SK-N-SH (cell line): ENCODE measurements around the gene ASTN2. TPM values are rescaled to one million over a fixed set of nuclear protein-coding genes. Genes with fewer than 3 reads are reported as not detected.

Experiments used
- CTCF ChIA-PET: fragments of 300-600, 350-600 bp; formaldehyde crosslinking; extraction: SDS; loops from one replicate; lab custom pipeline; 2021; lab: Yijun Ruan, JAX
- POLR2A ChIA-PET: fragments of 350-600 bp; sonication (Branson Sonifier 250); formaldehyde crosslinking; extraction: SDS; loops from one replicate; lab custom pipeline; 2020; ENCODE audit warnings: antibody characterized with exemption, inconsistent platforms; lab: Yijun Ruan, JAX
- DNase-seq: peaks from one replicate; pipeline ENCODE4 v3.0.0; 2012
- H2AFZ ChIP-seq: fragments of 200-600 bp; sonication (generic); 2 replicates; pipeline ENCODE4 v1.8.1; 2016; ENCODE audit warnings: antibody characterized with exemption, mild to moderate bottlenecking, low read depth
- H3F3A ChIP-seq: fragments of 200-600 bp; sonication (generic); replicated peaks from 2 replicates; pipeline ENCODE3; 2016; ENCODE audit warnings: antibody characterized with exemption, mild to moderate bottlenecking; ENCODE audit not compliant: insufficient read depth
- H3K27ac ChIP-seq, 2 experiments: fragments of 200-500 bp in 1 of 2; fragments of 200-600 bp in 1 of 2; sonication (Bioruptor generic) in 1 of 2; sonication (generic), shearing (Covaris generic) in 1 of 2; 2 replicates each; pipeline versions ENCODE4 v1.5.1 to v1.6.1; 2014 to 2016; ENCODE audit warnings: low read depth in 2 of 2, inconsistent platforms in 1 of 2, low read length in 1 of 2, mild to moderate bottlenecking in 1 of 2, mixed read lengths in 1 of 2
- H3K27me3 ChIP-seq: fragments of 200-600 bp; sonication (generic), shearing (Covaris generic); 2 replicates; pipeline ENCODE4 v1.6.1; 2016; ENCODE audit warnings: mixed run types; ENCODE audit not compliant: insufficient read depth
- H3K36me3 ChIP-seq, 2 experiments: fragments of 200-500 bp in 1 of 2; fragments of 200-600 bp in 1 of 2; sonication (Bioruptor generic) in 1 of 2; sonication (generic) in 1 of 2; replicated peaks in 1 of 2; 2 replicates each; pipeline versions ENCODE3 to v1.5.1; 2014 to 2016; ENCODE audit warnings: low read length in 1 of 2, mild to moderate bottlenecking in 1 of 2; ENCODE audit not compliant: insufficient read depth in 2 of 2, control insufficient read depth in 1 of 2
- H3K4me1 ChIP-seq, 2 experiments: fragments of 200-500 bp in 1 of 2; fragments of 200-600 bp in 1 of 2; sonication (Bioruptor generic) in 1 of 2; sonication (generic), shearing (Covaris generic) in 1 of 2; 2 replicates each; pipeline versions ENCODE4 v1.5.1 to v1.6.1; 2014 to 2016; ENCODE audit warnings: low read depth in 1 of 2, low read length in 1 of 2, mixed run types in 1 of 2; ENCODE audit not compliant: insufficient read depth in 2 of 2, control insufficient read depth in 1 of 2
- H3K4me2 ChIP-seq: fragments of 200-600 bp; sonication (generic), shearing (Covaris generic); 2 replicates; pipeline ENCODE4 v1.6.1; 2017; ENCODE audit warnings: mixed run types
- H3K4me3 ChIP-seq, 2 experiments: fragments of 200-500 bp in 1 of 2; fragments of 200-600 bp in 1 of 2; sonication (Bioruptor generic) in 1 of 2; sonication (generic), shearing (Covaris generic) in 1 of 2; 2 replicates each; pipeline versions ENCODE4 v1.5.1 to v1.8.1; 2014 to 2016; ENCODE audit warnings: low read depth in 2 of 2, inconsistent platforms in 1 of 2, low read length in 1 of 2, mild to moderate bottlenecking in 1 of 2, mixed read lengths in 1 of 2, moderate library complexity in 1 of 2
- H3K79me2 ChIP-seq: fragments of 200-600 bp; sonication (generic); 2 replicates; pipeline ENCODE4 v1.8.1; 2017; ENCODE audit warnings: mild to moderate bottlenecking; ENCODE audit not compliant: insufficient read depth
- H3K9ac ChIP-seq: fragments of 200-600 bp; sonication (generic); 2 replicates; pipeline ENCODE4 v1.6.1; 2017; ENCODE audit warnings: mixed run types
- H3K9me2 ChIP-seq: fragments of 200-600 bp; sonication (generic); 2 replicates; pipeline ENCODE4 v1.6.1; 2017; ENCODE audit warnings: mixed run types
- H3K9me3 ChIP-seq: fragments of 200-600 bp; sonication (generic); 2 replicates; pipeline ENCODE4 v1.6.1; 2017; ENCODE audit warnings: mixed run types, mild to moderate bottlenecking, moderate library complexity
- H4K20me1 ChIP-seq: fragments of 200-600 bp; sonication (generic); 2 replicates; pipeline ENCODE4 v1.6.1; 2017; ENCODE audit warnings: mild to moderate bottlenecking, mixed run types; ENCODE audit not compliant: insufficient read depth
- CHD2 ChIP-seq: fragments of 150-350 bp; IDR thresholded peaks from 2 replicates; pipeline ENCODE4 v1.6.1; 2018; ENCODE audit warnings: low read length; ENCODE audit not compliant: partially characterized antibody
- CTCF ChIP-seq: fragments of 200-600 bp; sonication (generic); IDR thresholded peaks from 2 replicates; pipeline ENCODE4 v1.6.1; 2017; ENCODE audit warnings: antibody characterized with exemption, mild to moderate bottlenecking, moderate library complexity
- EZH2phosphoT487 ChIP-seq: fragments of 200-600 bp; sonication (generic); IDR thresholded peaks from 2 replicates; pipeline ENCODE4 v1.6.1; 2017; ENCODE audit warnings: low read depth, mixed run types, mild to moderate bottlenecking, antibody characterized with exemption, moderate library complexity, borderline replicate concordance
- FOSL2 ChIP-seq: IDR thresholded peaks from 2 replicates; pipeline ENCODE4 v1.4.0; 2012; ENCODE audit warnings: low read depth, mild to moderate bottlenecking, moderate library complexity, borderline replicate concordance
- FOXM1 ChIP-seq: IDR thresholded peaks from 2 replicates; pipeline ENCODE4 v1.4.0; 2012; ENCODE audit warnings: low read depth, mild to moderate bottlenecking
- GABPA ChIP-seq: IDR thresholded peaks from 2 replicates; pipeline ENCODE4 v1.4.0; 2012; ENCODE audit warnings: low read depth, mild to moderate bottlenecking
- GATA2 ChIP-seq: sonication (generic); formaldehyde crosslinking; IDR thresholded peaks from 2 replicates; pipeline ENCODE4 v1.5.0; 2020; ENCODE audit warnings: mild to moderate bottlenecking, missing genetic modification reagents
- JUND ChIP-seq: IDR thresholded peaks from 2 replicates; pipeline ENCODE4 v1.4.0; 2012
- MEF2A ChIP-seq: IDR thresholded peaks from 2 replicates; pipeline ENCODE4 v1.4.0; 2012; ENCODE audit warnings: low read depth, borderline replicate concordance
- MXI1 ChIP-seq: IDR thresholded peaks from 2 replicates; pipeline ENCODE4 v1.6.1; 2012; ENCODE audit warnings: mild to moderate bottlenecking, low read depth, low read length, improper control_type of control experiment
- NFIC ChIP-seq: IDR thresholded peaks from 2 replicates; pipeline ENCODE4 v1.4.0; 2012; ENCODE audit warnings: borderline replicate concordance
- NRF1 ChIP-seq: IDR thresholded peaks from 2 replicates; pipeline ENCODE4 v1.6.1; 2012; ENCODE audit warnings: low read depth, mild to moderate bottlenecking, low read length
- RFX5 ChIP-seq: IDR thresholded peaks from 2 replicates; pipeline ENCODE4 v1.6.1; 2012; ENCODE audit warnings: mild to moderate bottlenecking, improper control_type of control experiment, low read length
- RXRA ChIP-seq: IDR thresholded peaks from 2 replicates; pipeline ENCODE4 v1.4.0; 2012; ENCODE audit warnings: low read depth, mild to moderate bottlenecking, borderline replicate concordance
- SIN3A ChIP-seq: IDR thresholded peaks from 2 replicates; pipeline ENCODE4 v1.6.1; 2012; ENCODE audit warnings: low read depth, mild to moderate bottlenecking, low read length, moderate library complexity, borderline replicate concordance
- SMC3 ChIP-seq: IDR thresholded peaks from 2 replicates; pipeline ENCODE4 v1.6.1; 2012; ENCODE audit warnings: low read depth, low read length, improper control_type of control experiment
- TAF1 ChIP-seq: IDR thresholded peaks from 2 replicates; pipeline ENCODE4 v1.6.1; 2012; ENCODE audit warnings: low read depth, mild to moderate bottlenecking, low read length, moderate library complexity, borderline replicate concordance
- TCF12 ChIP-seq: IDR thresholded peaks from 2 replicates; pipeline ENCODE4 v1.4.0; 2012
- WGBS: methylation state at CpG from one replicate; pipeline ENCODE4 v1.1.6; 2017; ENCODE audit warnings: low lambda C conversion rate; 5-methylcytosine and 5-hydroxymethylcytosine counted together
- polyA plus RNA-seq, 3 experiments: library from polyadenylated mRNA; depleted of rRNA; stranded (reverse); fragments of >200 nt; gene quantifications; 2 replicates each; pipeline ENCODE4 v1.2.3, GENCODE V29; 2012
- TF ChIP-seq, protein P1 (sequence below): IDR thresholded peaks from 2 replicates; pipeline ENCODE4 v1.4.0; 2012; ENCODE audit warnings: low read depth, borderline replicate concordance
- TF ChIP-seq, protein P2 (sequence below): fragments of 150-350 bp; IDR thresholded peaks from 2 replicates; pipeline ENCODE4 v1.6.1; 2016; ENCODE audit warnings: mild to moderate bottlenecking, low read depth, low read length

Gene ASTN2
- polyA plus RNA-seq, 1 of the 3 experiments (the other 2 are of a cell fraction): 6.6 TPM

- no peak for TF ChIP-seq SMC3
- TF ChIP-seq SIN3A: no peak
- TF ChIP-seq, protein P1, sequence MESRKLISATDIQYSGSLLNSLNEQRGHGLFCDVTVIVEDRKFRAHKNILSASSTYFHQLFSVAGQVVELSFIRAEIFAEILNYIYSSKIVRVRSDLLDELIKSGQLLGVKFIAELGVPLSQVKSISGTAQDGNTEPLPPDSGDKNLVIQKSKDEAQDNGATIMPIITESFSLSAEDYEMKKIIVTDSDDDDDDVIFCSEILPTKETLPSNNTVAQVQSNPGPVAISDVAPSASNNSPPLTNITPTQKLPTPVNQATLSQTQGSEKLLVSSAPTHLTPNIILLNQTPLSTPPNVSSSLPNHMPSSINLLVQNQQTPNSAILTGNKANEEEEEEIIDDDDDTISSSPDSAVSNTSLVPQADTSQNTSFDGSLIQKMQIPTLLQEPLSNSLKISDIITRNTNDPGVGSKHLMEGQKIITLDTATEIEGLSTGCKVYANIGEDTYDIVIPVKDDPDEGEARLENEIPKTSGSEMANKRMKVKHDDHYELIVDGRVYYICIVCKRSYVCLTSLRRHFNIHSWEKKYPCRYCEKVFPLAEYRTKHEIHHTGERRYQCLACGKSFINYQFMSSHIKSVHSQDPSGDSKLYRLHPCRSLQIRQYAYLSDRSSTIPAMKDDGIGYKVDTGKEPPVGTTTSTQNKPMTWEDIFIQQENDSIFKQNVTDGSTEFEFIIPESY: no peak
- no peak for TF ChIP-seq MEF2A
- TF ChIP-seq GABPA: no peak
- no peak for TF ChIP-seq RXRA
- TF ChIP-seq FOXM1: no peak
- TF ChIP-seq, protein P2, sequence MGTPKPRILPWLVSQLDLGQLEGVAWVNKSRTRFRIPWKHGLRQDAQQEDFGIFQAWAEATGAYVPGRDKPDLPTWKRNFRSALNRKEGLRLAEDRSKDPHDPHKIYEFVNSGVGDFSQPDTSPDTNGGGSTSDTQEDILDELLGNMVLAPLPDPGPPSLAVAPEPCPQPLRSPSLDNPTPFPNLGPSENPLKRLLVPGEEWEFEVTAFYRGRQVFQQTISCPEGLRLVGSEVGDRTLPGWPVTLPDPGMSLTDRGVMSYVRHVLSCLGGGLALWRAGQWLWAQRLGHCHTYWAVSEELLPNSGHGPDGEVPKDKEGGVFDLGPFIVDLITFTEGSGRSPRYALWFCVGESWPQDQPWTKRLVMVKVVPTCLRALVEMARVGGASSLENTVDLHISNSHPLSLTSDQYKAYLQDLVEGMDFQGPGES: no peak
- TF ChIP-seq EZH2phosphoT487: no peak
- no peak for TF ChIP-seq GATA2 (CRISPR knock-in tag)
- no peak for TF ChIP-seq CHD2
- TF ChIP-seq FOSL2: peak; percentile 77; the same call in 1 of the 2 replicates
- TF ChIP-seq, all 33 proteins: peak for 4
Observed at GRCh38 chr9:116594547-116594946, 820.3 kb downstream of the ASTN2 start (continued).

DNA sequence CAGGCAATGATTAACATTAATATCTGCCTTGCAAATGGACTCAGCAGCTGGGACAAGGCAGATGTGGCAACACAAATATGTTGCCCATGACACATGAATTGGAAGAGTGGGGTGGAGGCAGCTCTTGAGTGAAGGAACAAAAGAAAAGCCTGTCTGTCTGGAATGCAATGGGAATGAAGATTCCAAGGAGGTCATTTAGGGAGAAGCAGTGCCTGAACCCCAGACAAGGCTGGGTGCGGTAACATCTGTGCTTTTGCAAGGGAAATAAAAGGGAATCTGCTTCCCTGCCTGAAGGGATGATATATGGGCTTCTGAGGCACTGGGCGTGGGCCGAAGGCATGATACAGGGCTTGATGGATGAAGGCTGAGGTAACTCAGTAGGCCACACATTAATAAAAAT lies 821.9 kb downstream of the ASTN2 start:
- no peaks in the 10 kb centered on the region for H3K27me3 ChIP-seq
- CTCF ChIA-PET: interaction anchor here (0.9 kb wide), 1 partner anchor 440 kb away, joined by 3 read pairs; no protein-coding TSS in a partner anchor
- no peaks in the 10 kb centered on the region for H3K79me2 ChIP-seq
- WGBS: 94% methylated on average over 3 of the region's 3 CpGs
- peaks cover 6 to 15% of the 10 kb centered on the region in 2 experiments for H3K36me3 ChIP-seq
- no peak overlapping the region for H2AFZ ChIP-seq
- H3K4me1 ChIP-seq: no peaks in the 10 kb centered on the region
- H3K9me2 ChIP-seq: no peaks in the 10 kb centered on the region
- no peak overlapping the region for H3K27ac ChIP-seq
- H3K4me2 ChIP-seq: no peak overlapping the region
- H3K9ac ChIP-seq: no peak overlapping the region
- no peaks in the 10 kb centered on the region for H3F3A ChIP-seq
- no peak overlapping the region for H3K4me3 ChIP-seq
- H3K9me3 ChIP-seq: no peaks in the 10 kb centered on the region
- no peak for TF ChIP-seq RFX5
- TF ChIP-seq TAF1: no peak
- TF ChIP-seq NFIC: no peak
- TF ChIP-seq FOSL2: no peak
- no peak for TF ChIP-seq FOXM1
- no peak for TF ChIP-seq EZH2phosphoT487
- TF ChIP-seq TCF12: no peak
- TF ChIP-seq GABPA: no peak
- TF ChIP-seq SMC3: no peak
- no peak for TF ChIP-seq JUND
- TF ChIP-seq, protein P1: no peak
- no peak for TF ChIP-seq MXI1
- TF ChIP-seq NRF1: no peak
- TF ChIP-seq CTCF: no peak
- H4K20me1 ChIP-seq: no peaks in the 10 kb centered on the region
- no peak for DNase-seq
- POLR2A ChIA-PET: no interaction called here
